ENCODE data around the gene BANK1.

BANK1 gene

DNA sequence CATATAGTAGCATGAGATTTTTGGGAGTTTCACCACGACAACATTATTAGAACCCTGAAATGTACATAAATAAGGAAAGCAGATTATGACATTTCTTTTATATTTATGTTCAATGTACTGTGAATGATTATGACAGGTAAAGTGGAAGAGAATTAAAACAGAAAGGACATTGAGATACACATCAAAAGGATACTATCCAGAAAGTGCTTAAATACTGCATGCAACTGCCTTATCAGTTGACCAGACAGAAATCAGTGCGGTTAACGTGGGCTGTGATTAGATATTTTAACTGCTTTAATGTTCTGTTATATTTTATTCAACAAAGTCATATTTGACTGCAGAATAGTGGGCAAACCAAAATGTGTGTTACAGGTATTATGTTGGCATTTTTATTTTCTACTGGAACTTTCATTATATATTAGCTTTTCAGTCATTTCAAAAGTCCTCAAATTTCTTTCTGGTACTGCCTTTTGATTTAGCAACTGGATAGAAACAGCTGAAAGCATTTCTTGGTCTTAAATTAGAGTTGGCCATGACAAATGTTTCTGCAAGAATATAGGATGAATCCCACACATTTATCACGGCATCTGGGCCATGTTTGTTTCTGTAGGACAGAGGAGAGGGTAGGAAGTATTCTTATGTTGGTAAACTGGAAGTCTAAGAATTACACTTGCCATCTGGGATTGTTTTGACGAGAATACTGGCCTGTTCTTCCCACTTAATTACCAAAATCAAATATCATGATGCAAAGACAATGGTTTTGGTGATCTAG is 299.5 kb downstream of the BANK1 start:
- TF ChIP-seq TCF12 (IDR thresholded peaks at IDR 0.05; ENCODE audit: low read depth) = no peak
- TF ChIP-seq EGR1 (IDR thresholded peaks at IDR 0.05) = no peak
- no peak for TF ChIP-seq ZBTB7A (IDR thresholded peaks at IDR 0.05; ENCODE audit: low read depth)
- no peak for TF ChIP-seq EP300 (IDR thresholded peaks at IDR 0.05; ENCODE audit: borderline replicate concordance)
- no peak for TF ChIP-seq YY1 (IDR thresholded peaks at IDR 0.05; ENCODE audit: low read depth)
- TF ChIP-seq TAF1 (IDR thresholded peaks at IDR 0.05; ENCODE audit: low read depth) = no peak
- no peak for TF ChIP-seq NFIC (IDR thresholded peaks at IDR 0.05)
- TF ChIP-seq CREB1 (IDR thresholded peaks at IDR 0.05; ENCODE audit: low read depth) = no peak
- TF ChIP-seq, protein P1, sequence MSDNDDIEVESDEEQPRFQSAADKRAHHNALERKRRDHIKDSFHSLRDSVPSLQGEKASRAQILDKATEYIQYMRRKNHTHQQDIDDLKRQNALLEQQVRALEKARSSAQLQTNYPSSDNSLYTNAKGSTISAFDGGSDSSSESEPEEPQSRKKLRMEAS (IDR thresholded peaks at IDR 0.05) = no peak
- no peak for TF ChIP-seq CEBPB (IDR thresholded peaks at IDR 0.05)
- TF ChIP-seq, protein P2, sequence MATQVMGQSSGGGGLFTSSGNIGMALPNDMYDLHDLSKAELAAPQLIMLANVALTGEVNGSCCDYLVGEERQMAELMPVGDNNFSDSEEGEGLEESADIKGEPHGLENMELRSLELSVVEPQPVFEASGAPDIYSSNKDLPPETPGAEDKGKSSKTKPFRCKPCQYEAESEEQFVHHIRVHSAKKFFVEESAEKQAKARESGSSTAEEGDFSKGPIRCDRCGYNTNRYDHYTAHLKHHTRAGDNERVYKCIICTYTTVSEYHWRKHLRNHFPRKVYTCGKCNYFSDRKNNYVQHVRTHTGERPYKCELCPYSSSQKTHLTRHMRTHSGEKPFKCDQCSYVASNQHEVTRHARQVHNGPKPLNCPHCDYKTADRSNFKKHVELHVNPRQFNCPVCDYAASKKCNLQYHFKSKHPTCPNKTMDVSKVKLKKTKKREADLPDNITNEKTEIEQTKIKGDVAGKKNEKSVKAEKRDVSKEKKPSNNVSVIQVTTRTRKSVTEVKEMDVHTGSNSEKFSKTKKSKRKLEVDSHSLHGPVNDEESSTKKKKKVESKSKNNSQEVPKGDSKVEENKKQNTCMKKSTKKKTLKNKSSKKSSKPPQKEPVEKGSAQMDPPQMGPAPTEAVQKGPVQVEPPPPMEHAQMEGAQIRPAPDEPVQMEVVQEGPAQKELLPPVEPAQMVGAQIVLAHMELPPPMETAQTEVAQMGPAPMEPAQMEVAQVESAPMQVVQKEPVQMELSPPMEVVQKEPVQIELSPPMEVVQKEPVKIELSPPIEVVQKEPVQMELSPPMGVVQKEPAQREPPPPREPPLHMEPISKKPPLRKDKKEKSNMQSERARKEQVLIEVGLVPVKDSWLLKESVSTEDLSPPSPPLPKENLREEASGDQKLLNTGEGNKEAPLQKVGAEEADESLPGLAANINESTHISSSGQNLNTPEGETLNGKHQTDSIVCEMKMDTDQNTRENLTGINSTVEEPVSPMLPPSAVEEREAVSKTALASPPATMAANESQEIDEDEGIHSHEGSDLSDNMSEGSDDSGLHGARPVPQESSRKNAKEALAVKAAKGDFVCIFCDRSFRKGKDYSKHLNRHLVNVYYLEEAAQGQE (IDR thresholded peaks at IDR 0.05; ENCODE audit: low read depth) = no peak
- TF ChIP-seq RAD21 (IDR thresholded peaks at IDR 0.05; ENCODE audit: low read depth) = no peak

DNA sequence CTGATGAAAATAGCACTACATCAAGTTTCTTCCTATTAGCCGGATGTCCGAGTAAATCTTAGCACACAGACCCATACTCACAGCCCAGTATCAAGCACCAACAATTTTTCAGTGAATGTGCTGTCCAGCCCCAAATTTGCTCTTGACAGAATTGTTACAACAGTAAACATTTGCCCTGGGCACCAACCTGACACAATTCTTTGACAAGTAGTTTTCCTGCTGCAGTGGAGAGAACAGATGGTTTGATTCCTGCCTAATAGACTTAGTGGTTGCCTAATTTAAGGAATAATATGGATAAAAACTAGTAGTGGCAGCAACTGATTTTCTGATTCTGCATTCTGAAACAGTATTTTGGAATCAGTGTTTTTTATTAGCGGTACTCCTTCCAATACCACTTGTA is 301.1 kb downstream of the BANK1 start:
- TF ChIP-seq EGR1 (IDR thresholded peaks at IDR 0.05) (no peak), CREB1 (IDR thresholded peaks at IDR 0.05; ENCODE audit: low read depth) (no peak), TCF12 (IDR thresholded peaks at IDR 0.05; ENCODE audit: low read depth) (no peak), EP300 (IDR thresholded peaks at IDR 0.05; ENCODE audit: borderline replicate concordance) (no peak), NFIC (IDR thresholded peaks at IDR 0.05) (no peak), YY1 (IDR thresholded peaks at IDR 0.05; ENCODE audit: low read depth) (no peak), FOXM1 (IDR thresholded peaks at IDR 0.05; ENCODE audit: borderline replicate concordance, low read depth) (no peak), ZBTB7A (IDR thresholded peaks at IDR 0.05; ENCODE audit: low read depth) (no peak), CEBPB (IDR thresholded peaks at IDR 0.05) (no peak), TEAD4 (IDR thresholded peaks at IDR 0.05) (no peak)
- TF ChIP-seq, protein P2 (IDR thresholded peaks at IDR 0.05; ENCODE audit: low read depth) = no peak
- TF ChIP-seq, protein P1 (IDR thresholded peaks at IDR 0.05) = no peak

DNA sequence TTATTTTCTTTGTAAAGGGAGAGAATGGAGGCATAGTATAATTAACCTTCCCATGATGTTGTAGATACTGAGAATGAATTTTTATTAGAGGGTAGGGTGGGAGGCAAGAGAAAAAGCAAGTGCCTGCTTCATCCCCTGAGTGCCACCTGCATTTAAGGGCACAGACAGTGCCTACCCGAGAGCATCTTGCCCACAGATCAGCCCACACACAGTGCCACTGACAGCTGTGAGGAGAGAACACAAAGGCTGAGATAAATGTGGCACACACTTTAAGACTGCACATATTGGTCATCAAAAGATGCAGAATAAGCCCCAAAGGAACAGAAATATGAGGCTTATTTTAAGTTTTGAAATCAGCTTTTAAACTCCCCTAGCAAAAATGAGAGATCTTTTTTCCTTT is 304.0 kb downstream of the BANK1 start:
- TF ChIP-seq RAD21 (IDR thresholded peaks at IDR 0.05; ENCODE audit: low read depth) = no peak
- TF ChIP-seq TCF12 (IDR thresholded peaks at IDR 0.05; ENCODE audit: low read depth) = no peak
- TF ChIP-seq, protein P1 (IDR thresholded peaks at IDR 0.05) = no peak
- no peak for TF ChIP-seq EP300 (IDR thresholded peaks at IDR 0.05; ENCODE audit: borderline replicate concordance)
- TF ChIP-seq TEAD4 (IDR thresholded peaks at IDR 0.05) = no peak
- no peak for TF ChIP-seq NFIC (IDR thresholded peaks at IDR 0.05)
- TF ChIP-seq CEBPB (IDR thresholded peaks at IDR 0.05) = no peak
- no peak for TF ChIP-seq FOXM1 (IDR thresholded peaks at IDR 0.05; ENCODE audit: borderline replicate concordance, low read depth)
- no peak for TF ChIP-seq YY1 (IDR thresholded peaks at IDR 0.05; ENCODE audit: low read depth)
- TF ChIP-seq ZBTB7A (IDR thresholded peaks at IDR 0.05; ENCODE audit: low read depth) = no peak
- TF ChIP-seq CREB1 (IDR thresholded peaks at IDR 0.05; ENCODE audit: low read depth) = no peak
- TF ChIP-seq, protein P2 (IDR thresholded peaks at IDR 0.05; ENCODE audit: low read depth) = no peak
- TF ChIP-seq, protein P3, sequence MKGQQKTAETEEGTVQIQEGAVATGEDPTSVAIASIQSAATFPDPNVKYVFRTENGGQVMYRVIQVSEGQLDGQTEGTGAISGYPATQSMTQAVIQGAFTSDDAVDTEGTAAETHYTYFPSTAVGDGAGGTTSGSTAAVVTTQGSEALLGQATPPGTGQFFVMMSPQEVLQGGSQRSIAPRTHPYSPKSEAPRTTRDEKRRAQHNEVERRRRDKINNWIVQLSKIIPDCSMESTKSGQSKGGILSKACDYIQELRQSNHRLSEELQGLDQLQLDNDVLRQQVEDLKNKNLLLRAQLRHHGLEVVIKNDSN (IDR thresholded peaks at IDR 0.05) = no peak
- no peak for TF ChIP-seq TAF1 (IDR thresholded peaks at IDR 0.05; ENCODE audit: low read depth)
- TF ChIP-seq EGR1 (IDR thresholded peaks at IDR 0.05) = no peak

DNA sequence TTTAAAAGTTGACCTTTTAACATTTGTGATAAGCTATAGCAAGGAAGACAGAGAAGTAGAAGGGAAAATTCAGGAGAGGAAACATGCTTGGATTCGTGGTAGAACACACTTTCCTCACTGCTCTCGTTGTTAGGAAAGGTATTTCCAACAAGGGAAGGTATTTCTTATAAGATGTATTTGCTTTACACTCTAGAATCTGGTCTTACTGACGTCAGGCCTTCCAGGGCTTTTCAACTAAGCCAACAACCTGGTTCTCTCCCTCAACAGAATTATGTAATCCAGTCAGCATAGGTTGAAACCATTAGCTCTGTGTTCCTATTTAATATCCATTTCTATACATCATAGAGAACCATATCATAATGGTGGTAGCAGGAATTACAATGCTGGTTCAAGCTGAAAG is 312.8 kb downstream of the BANK1 start:
- TF ChIP-seq TAF1 (IDR thresholded peaks at IDR 0.05; ENCODE audit: low read depth) (no peak), TCF12 (IDR thresholded peaks at IDR 0.05; ENCODE audit: low read depth) (no peak), CEBPB (IDR thresholded peaks at IDR 0.05) (no peak), EGR1 (IDR thresholded peaks at IDR 0.05) (no peak), ZBTB7A (IDR thresholded peaks at IDR 0.05; ENCODE audit: low read depth) (no peak), RAD21 (IDR thresholded peaks at IDR 0.05; ENCODE audit: low read depth) (no peak), NFIC (IDR thresholded peaks at IDR 0.05) (no peak), TEAD4 (IDR thresholded peaks at IDR 0.05) (no peak), CREB1 (IDR thresholded peaks at IDR 0.05; ENCODE audit: low read depth) (no peak), FOXM1 (IDR thresholded peaks at IDR 0.05; ENCODE audit: borderline replicate concordance, low read depth) (no peak)
- TF ChIP-seq, protein P3 (IDR thresholded peaks at IDR 0.05) = no peak

Measured in Ishikawa (cell line).